ENCODE measurements around the gene LRRC66. TPM values are rescaled to one million over a fixed set of nuclear protein-coding genes. Genes with fewer than 3 reads are reported as not detected.

LRRC66 gene
- total RNA-seq, 4 donors from 2014 or later = 0.16 to 1.3 (median 0.34) TPM; not detected in 1

GRCh38 chr4:52014903-52015302 is 5.3 kb downstream of the LRRC66 start:
- TF ChIP-seq CTCF (IDR thresholded peaks at IDR 0.05; ENCODE audit: low read depth) = no peak

GRCh38 chr4:52012651-52013050 is 7.5 kb downstream of the LRRC66 start:
- no peak for TF ChIP-seq CTCF (IDR thresholded peaks at IDR 0.05; ENCODE audit: low read depth)

GRCh38 chr4:52010986-52011385 is 9.2 kb downstream of the LRRC66 start:
- no peak for TF ChIP-seq CTCF (IDR thresholded peaks at IDR 0.05; ENCODE audit: low read depth)

- no peak for TF ChIP-seq CTCF (IDR thresholded peaks at IDR 0.05; ENCODE audit: low read depth)
These were observed 13.3 kb downstream of the LRRC66 start for GRCh38 chr4:52006887-52007286.

- TF ChIP-seq CTCF (IDR thresholded peaks at IDR 0.05; ENCODE audit: low read depth) = no peak
These were observed 14.4 kb downstream of the LRRC66 start for GRCh38 chr4:52005604-52006273.

- TF ChIP-seq CTCF (IDR thresholded peaks at IDR 0.05; ENCODE audit: low read depth) = no peak
These were observed 15.7 kb downstream of the LRRC66 start for GRCh38 chr4:52004414-52004813.

GRCh38 chr4:52001616-52002015 is 18.5 kb downstream of the LRRC66 start:
- no peak for TF ChIP-seq CTCF (IDR thresholded peaks at IDR 0.05; ENCODE audit: low read depth)

Measured in subcutaneous adipose tissue (tissue), 4 donors.